NCI-H774 (cell line): ENCODE data around the gene FBXO9.

Experiments
- DNase-seq: peaks from one replicate; lab custom pipeline; 2025; lab: John Stamatoyannopoulos, UW

The FBXO9 gene

GRCh38 chr6:53095270-53095669 is 30.1 kb downstream of the FBXO9 start:
- no peak for DNase-seq

- DNase-seq = no peak
Measured at GRCh38 chr6:53095716-53096115, 30.5 kb downstream of the FBXO9 start.

DNA sequence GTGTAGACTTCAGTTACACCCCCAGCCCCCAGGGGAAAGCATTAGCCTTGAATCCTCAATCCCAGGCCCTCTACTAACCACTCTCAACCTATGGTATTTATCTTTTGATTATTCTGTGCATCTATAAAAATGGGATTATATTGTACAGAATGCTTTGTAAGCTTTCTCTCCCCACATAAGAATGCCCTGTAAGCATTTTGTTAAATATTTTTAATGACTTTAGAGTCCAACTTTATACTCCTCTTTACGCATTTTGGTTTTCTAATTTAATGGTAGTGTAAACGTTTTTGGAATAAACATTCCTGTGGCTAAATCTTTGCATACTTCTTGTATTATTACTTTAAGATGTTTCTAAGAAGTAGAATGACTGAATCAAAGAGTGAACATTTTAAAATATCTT is 35.4 kb downstream of the FBXO9 start:
- DNase-seq = no peak

DNA sequence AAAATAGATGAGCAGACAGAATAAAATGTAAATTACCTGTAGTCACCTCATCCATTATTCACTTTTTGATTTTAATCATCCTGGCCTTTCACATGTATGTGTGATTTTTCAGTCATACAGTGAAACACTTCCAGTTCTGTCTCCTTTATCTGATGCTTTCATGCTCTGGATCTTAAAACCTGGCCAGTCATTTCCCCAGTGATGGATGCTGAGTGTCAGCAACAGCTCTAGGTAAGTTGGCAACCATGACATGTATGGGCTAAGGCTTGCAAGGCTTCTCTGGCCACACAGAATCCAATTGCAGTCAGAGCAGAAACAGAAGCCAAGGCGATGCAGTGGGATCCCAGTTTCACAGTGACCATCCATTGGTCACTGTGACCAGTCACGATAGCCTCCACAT is 35.8 kb downstream of the FBXO9 start:
- DNase-seq = no peak

DNA sequence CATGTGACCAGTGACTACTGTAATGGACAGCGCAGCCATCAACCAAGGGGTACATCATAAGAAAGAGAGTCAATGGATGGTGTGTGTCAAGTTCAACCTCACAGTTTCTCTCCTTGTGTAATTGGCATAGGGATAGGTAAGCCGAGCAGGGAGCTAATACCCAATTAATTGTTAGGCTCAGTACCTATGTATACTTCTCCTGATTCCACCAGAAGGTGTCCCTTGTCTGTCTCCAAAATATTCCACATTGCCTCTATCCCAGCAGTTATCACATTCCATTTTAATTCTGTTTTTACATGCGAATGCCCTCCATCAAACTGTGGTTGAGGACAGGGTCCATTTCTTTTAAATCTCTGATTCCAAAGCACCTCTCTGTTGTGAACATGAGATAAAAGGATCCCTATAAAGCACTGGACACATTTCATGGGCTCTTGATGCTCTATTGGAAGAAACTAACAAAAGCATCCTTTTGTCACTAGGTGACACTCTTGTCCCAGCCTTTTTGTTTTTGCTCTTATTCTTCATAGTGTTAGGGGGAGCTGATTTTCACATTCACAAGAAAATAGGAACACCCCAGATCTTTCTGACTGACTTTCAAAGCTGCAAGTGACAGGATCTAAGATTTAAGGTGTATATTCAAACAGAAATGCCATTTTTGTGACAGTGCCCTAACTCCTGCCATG is 38.9 kb downstream of the FBXO9 start:
- peak; percentile 8 for DNase-seq

DNA sequence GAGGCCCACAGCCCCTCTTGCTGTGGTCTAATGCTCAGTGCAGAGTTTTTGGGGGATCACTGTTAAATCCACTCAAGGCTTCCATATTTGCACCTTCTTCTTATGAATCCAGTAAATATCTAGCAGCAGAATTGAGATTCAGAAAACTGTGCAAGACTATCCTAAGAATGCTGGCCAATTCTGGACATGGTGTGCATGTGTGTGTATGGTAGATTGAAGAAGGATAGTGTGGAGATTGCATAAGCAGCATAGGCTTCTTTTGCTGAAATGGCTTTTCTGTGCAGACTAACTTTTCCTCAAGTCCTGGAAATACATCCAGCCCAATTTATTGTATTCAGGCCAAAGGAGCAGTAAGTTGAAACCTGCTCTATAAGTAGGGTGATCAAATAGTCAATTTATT is 39.7 kb downstream of the FBXO9 start:
- no peak for DNase-seq

DNA sequence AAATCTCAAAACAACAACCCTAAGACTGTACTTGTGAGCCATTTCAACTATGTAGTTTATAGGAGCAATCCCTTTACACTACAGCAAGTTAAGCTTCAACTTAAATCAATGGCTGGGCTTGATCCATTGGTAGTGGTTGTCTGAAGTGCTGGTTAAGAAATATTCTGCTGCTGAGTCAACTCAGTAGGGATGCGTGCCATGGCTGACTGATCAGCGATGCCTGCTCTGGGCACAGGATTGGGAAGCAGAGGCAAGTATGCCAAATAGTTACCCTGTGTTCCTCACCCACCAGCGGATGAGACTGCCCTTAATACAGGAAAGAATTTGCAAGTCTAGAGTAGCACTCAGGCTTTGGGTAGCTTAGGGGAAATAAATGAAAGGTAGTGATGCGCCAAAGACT is 41.9 kb downstream of the FBXO9 start:
- DNase-seq = no peak

GRCh38 chr6:53109612-53110011 is 44.4 kb downstream of the FBXO9 start:
- no peak for DNase-seq

DNA sequence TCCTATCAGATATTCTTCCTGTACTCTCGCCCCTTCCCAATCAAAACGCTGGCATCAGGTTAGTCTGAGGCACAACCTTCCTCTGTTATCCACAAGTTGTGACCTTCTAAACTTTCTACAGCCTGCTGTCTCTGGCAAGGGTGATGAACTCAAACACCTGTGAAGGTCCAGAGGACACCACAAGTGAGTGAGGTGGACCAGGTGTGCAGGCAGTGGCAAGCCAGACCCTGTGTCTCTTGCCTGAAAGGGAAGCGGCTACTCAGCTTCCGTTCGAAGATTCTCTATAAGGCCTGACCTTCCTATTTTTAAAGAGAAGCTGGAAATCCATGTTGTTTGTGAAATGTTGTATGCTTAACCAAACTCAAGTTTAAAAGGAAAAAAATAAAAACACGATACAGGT is 46.7 kb downstream of the FBXO9 start:
- DNase-seq = no peak

GRCh38 chr6:53112404-53112803 is 47.2 kb downstream of the FBXO9 start:
- DNase-seq = peak; percentile 62

- no peak for DNase-seq
Measured at GRCh38 chr6:53112871-53113270, 47.7 kb downstream of the FBXO9 start.

- no peak for DNase-seq
Measured at GRCh38 chr6:53113742-53114141, 48.5 kb downstream of the FBXO9 start.

GRCh38 chr6:53115113-53115512 is 49.9 kb downstream of the FBXO9 start:
- DNase-seq = no peak

- DNase-seq = no peak
Measured at GRCh38 chr6:53115741-53116140, 50.5 kb downstream of the FBXO9 start.

DNA sequence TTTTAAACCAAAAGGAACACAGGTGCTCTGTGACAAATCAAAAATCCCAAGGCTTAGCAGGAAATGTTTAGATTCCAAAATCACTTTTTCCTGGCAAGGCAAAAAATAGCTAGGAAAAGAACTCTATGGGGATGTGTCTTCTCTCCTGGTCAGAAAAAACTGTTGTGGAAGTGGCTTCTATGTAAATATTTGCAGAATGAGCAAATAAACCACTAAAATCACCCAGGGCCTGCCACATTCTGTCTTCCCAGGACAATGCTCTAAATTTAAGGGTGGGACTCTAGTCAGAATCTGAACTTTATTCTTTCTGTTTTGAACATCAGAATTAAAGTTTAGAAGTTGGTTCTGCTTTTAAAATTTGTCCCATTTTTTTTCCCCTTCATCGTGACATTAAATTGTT is 54.1 kb downstream of the FBXO9 start:
- DNase-seq = no peak

DNA sequence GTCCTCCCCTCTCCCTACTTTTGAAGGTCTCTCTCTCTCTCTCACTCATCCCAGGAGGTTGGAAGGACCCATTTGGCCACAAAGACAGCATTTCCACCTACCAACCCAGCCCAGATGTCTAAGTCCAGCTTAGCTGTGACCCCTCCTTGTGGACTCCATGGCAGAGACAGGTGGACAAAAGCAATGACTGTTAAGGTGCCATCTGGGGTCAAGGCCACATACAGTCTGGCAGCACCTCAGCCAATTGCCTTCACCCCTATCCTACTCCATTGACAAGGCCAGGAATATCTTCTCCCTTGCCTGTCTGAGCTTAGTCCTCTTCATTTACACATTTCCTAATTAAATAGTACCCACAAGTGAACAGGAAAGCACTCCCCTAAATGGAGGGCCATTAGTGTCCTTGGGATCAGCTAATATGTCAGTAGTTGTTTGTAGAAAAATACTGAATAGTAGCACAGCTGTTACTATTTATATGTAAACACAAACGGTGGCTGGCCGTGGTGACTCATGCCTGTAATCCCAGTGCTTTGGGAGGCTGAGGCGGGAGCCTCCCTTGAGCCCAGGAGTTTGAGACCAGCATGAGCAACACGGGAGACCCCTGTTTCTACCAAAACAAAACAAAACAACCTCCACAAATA is 54.7 kb downstream of the FBXO9 start:
- DNase-seq = peak; percentile 76

DNA sequence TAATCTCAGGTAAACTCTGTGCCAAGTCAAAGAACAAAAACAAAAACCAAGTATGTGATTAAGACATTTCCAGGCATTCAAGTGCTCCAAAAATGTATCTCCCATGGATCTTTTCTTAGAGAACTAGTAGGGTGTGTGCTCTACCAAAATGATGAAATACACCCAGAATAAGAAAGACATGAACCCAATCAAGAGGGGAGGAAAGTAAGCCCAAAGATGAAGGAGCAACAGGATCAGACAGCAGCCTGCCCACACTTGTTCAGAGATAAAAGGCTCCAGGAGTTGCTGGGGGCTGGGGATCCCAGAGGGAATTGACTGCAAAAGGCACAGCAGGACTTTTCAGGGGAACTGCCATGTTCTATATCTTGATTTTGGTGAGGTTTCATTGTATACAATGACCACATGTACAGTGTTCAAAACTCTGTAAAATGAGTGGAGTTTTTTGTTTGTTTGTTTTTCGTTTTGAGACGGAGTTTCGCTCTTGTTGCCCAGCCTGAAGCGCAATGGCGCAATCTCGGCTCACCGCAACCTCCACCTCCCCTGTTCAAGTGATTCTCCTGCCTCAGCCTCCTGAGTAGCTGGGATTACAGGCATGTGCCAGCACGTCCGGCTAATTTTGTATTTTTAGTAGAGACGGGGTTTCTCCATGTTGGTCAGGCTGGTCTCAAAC is 59.1 kb downstream of the FBXO9 start:
- no peak for DNase-seq

- DNase-seq = no peak
Measured at GRCh38 chr6:53125276-53125675, 60.1 kb downstream of the FBXO9 start.

DNA sequence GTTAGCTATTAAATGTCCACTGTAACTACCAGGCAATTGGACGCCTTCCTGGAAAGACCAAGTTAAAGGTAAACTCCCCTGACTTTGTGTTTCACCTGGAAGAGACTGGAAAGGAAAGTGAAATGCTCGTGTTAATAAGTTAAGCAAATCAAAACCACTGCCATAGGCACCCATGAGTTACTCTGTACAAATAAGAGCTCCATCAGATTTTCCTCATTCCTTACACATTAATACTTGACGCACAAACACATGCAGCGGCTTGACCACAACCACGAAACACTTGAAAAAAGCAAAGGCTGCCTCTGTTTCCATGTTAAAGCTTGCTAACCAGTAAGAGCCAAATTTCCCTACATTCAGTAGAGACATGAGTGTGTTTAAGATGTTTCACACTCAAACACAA is 63.6 kb downstream of the FBXO9 start:
- DNase-seq = no peak

GRCh38 chr6:53130569-53131290 is 65.5 kb downstream of the FBXO9 start:
- DNase-seq = no peak

GRCh38 chr6:53133961-53134360 is 68.8 kb downstream of the FBXO9 start:
- DNase-seq = no peak

GRCh38 chr6:53134601-53135235 is 69.5 kb downstream of the FBXO9 start:
- no peak for DNase-seq
